Right lung (tissue), 5 donors: Measurements from ENCODE around the gene SERBP1. TPM values are rescaled to one million over a fixed set of nuclear protein-coding genes. Genes with fewer than 3 reads are reported as not detected.
"Not testable (repeated sequence)": the region's sequence is repeated elsewhere in the genome, so short reads cannot be mapped to it uniquely, and the experiment has no call there.

Experiments used
- DNase-seq, 2 donors: peaks; one replicate each; pipeline ENCODE4 v3.0.0-alpha.2; 2013
- polyA plus RNA-seq, 5 donors: library from polyadenylated mRNA; unstranded; fragments of 120-200 nt; gene quantifications; one replicate each; pipeline versions ENCODE4 v1.2.1 to v1.2.3, GENCODE V29; 2013; ENCODE audit warnings: inconsistent platforms in 1 of 5, low replicate concordance in 1 of 5; ENCODE audit not compliant: insufficient read length in 5 of 5, insufficient read depth in 1 of 5

SERBP1 gene
- polyA plus RNA-seq, 5 donors, result 300 to 355 (median 332) TPM

DNA sequence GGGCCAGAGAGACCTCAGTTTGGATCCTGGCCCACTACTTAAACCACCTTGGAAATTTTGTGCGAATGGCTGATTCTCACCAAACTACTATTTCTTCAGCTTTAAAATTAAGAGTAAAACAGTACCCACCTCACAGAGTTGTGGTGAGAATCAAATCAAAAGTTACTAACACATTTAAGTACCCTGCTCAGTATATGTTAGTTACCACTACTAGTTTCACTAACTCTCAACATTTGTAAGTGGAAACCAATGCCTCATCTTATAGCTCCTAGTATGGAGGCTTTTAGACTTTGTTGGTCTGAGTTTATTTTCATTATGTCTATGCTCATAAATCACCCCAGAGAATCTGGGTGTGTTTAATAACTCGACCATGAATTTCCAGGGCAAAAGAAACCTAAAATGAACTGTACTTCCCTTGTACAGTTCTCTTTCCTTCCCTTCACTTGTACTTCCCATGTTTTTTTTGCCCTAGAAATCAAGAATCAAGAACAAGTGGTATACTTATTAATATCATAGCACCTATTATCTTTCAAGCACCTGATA lies 11.6 kb upstream of the SERBP1 start:
- DNase-seq, result no peak

DNA sequence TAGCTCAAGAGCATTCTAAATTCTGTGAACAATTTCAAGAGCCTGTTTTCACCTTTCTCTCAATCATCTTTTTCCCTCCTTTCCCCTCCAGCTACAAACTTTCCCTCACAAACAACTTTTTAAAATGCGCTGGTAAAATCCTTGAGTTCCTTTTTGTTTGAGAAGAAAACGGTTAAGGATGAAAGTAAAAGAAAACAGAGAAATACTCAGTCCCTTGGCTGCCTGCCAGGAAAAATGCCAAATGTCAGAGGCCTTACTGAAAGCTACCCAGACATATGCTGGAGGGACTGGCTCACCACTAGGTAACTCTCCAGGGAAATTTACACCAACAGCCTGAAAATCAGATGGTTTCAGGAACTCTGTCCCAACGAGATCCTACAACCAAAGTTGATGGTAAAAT lies 11.0 kb upstream of the SERBP1 start:
- no peak for DNase-seq

DNA sequence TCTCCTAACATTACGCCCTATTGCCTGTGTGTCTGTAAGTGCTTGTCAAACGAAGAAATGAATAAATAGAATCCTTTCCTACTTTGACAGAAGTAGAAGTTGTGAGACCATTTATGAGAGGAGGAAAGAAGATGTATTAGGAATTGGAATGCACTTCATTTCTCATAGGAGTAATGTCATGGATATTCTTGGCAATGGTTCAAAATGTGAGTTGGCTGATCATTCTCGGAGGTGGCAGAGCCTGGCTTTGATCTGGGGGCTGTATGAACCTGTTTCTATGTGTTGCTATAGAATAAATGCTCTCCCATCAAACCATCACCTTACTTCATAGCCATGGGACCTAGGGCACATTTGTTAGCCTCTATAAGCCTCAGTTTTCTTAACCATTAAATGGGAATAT lies 10.1 kb upstream of the SERBP1 start:
- no peak for DNase-seq

DNA sequence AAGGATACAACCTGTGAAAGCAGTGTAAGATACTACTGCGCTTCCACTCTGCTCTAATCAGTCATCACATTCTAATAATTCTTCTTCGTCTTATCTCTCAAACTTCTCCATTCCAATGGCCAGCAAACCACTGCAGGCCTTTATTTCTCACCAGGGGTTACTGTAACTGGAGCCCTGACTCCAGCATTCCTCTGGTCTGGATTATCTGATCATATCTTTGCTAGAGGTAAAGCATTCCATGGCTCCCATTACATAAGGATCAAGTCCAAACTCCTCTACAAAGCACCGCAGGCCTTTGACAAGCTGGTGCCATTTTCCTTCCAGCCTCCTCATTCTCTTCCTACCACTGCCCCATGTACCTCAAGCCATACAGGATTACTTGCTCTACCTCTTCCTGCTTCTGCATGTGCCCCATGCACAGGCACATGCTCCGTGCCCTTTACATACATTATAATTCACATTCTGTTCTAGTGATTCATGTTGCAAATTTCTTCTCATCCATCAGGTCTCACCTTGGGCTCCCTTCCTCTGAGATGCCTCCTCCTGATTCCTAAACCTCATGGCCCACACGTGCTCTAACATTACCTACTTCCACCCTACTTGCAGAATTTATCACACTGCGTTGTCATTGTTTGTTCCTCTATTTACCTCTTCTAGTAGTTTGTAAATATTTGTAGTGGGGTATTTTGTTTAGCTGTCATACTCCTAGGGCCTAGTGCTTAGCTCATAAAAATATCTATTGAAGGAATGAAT lies 9.3 kb upstream of the SERBP1 start:
- DNase-seq, result no peak

DNA sequence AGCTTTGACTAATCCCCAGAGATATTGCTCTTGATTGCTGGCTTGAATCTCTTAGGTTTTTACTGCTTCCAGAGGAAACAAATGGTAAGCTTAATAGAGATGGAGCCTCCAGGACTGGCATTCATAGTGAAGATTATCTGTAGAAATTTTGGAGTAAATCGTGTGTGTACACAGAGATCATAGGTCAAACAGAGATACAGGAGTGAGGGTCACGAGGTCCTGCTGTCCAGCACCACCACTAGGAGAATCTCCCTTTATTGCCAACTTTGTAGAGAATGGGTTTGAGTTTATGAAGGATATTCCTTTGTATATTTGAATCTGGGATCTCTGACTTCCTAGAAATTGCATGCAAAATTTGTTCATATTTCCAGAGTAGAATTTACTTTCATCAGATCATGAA lies 7.8 kb upstream of the SERBP1 start:
- DNase-seq, result no peak

DNA sequence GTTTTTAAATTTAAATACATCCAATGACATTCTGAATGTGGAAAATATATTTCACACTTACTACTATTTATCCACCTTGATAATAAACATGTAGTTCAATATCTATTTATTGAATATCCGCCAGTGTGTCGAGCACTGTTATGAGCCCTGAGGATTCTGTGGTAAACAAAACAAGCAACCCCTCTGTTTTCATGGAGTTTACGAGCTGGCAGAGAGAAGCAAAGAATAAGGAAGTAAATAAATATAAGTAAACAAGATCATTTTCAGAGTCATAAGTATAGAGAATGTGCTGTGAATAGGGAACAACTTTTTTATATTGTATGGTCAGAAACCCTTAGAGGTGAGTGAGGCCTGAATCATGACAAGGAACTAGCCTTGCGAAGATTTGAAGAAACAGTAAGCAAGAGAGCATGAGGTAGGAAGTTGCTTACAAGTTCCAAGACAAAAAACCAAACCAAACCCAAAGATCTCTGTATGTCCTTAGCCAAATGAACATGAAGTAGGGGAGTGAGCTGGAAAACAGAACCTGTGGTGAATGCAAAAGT lies 6.4 kb upstream of the SERBP1 start:
- DNase-seq, result no peak

DNA sequence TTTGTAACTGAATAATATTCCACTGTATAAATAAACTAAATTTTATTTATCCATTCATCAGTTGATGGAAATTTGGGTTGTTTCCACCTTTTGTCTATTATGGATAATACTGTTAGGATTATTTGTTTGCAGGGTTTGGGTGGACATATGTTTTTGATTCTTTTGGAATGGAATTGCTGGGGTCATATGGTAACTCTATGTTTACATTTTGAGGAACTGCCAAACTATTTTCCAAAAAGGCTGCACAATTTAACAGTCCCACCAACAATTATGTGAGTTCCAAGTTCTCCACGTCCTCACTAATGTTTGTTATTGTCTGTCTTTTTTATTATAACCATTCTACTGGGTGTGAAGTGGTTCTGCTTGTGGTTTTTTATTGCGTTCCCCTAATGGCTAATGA lies 4.3 kb upstream of the SERBP1 start:
- no peak for DNase-seq

DNA sequence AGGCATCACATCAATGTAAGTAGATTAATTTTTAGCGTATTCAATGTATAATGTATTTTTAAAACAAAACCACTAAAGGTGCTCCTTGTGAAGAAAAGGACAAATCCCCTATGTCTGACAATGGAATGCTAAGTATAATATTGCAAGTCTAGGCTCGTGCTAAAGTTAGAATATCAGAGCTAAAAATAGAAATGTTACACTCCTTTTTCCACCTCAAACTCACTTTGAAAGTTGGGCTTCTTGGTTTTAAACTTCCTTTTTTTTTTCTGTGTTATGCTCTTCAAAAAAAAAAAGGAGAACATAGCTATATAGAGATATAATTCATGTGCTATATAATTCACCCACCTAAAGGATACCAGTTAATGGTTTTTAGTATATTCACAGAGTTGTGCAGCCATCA lies 3.6 kb upstream of the SERBP1 start:
- DNase-seq, result no peak

DNA sequence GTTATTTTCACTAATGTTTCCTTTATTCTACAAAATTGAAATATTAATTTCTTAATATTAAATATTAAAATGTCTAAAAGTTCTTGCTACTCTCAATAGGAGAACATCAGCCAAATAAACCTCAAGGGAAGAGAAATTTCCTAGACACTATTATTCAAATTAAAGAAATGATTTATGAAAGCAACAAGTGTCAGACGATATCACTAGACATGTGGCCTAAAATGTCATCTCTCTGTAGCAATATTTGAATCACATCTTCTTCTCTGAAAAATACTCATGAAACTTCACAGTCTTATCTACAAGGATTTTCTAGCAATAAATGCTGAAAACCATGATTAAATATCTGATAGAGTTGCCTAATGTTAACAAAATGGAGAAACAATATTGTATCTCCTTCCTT lies 2.5 kb upstream of the SERBP1 start:
- DNase-seq, result no peak

DNA sequence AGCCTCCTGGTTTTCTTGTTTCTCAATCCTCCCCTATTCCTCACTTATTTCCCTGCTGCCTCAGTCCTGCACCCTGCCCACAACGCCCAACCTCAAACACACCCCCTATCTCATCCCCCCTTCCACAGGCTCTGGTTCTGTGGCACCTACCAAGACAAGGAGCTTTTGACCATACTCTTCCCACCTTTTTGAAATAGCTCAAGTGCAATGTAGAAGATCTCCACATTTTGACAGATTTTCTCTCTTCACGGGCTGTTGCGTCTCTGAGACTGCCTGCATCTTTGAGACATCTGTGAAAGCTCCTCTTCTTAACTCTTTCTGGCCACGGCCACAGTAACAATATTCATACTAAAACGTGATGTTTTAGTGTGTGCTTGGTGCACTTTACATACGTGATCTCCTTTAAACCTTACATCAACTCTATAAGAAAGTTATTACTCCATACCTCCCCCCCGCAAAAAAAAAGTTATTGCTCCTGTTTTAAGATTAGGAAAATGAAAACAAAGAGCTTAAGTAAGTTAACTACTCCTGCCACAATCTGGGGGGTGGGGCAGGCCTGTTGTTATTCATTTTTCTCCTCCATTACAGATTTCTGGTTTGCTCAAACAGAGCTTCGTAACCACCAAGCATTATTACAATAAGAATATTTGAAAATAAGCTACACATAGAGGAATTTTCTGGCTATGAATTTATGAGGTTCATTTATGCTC lies 1.8 kb upstream of the SERBP1 start:
- DNase-seq, result no peak

DNA sequence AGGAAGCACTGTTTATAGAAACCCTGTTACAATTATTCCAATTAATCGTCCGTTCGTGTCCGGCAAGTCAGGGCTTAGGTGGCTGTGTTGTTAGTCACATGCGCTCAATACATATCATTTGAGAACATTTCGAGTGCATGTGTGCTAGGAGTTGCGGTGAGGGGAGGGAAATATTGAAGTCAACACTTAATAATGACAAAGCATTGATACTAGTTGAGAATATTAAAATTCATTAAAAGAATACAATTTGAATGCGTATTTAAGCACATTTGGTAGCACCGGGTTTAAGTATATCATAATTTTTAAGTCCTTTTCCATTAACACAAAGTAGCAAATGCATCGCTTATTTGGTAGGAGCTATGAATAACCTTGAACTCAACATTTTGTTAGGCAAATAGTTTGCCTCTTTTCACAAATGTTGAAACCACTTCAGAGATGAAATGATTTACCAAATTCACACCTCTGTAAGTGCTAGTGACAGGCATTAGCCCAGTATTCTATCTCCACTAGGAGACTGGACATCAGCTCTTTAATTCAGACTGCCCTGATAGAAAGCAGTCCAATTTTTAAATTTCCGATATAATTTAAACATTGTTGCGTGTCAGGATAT lies 1.1 kb upstream of the SERBP1 start:
- no peak for DNase-seq

DNA sequence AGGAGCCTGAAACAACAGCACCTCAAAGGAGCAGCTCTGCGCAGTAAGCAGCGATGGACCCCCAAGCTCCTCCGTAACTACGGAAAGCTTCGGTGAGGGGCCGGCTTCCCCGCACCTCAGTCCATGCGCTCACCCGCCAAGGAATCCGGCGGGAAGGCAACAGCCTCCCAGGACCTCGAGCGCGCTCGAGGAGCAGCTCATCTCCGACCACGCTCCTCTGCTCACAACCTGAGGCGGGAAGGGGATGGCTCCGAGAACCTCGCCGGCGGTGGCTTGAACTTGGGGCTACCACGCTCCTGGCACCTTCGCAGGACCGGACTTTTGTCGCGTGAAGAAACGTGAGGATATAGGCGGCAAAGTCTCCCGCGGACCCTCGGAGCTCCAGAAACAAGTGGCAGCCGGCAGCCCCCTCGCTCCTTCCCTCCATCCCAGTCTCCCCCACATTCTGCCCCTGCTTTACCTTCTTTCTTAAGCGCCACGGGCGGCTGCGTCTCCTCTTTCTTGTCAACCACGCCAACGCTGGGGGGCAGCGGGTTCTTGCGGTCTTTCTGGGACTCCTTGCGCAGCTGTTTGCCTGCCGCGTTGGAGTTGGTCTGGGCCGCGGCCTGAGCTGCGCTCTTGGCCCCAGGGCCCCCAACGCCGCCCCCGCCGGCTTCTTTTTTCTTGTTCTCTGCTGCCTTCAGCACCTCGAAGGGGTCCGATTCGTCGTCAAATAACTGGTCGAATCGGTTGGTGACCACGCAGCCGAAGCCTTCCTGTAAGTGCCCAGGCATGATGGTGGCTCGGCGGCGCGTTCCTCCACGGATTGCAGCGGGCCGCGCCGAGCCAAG lies 459 bp downstream of the SERBP1 start:
- DNase-seq, result no peak

DNA sequence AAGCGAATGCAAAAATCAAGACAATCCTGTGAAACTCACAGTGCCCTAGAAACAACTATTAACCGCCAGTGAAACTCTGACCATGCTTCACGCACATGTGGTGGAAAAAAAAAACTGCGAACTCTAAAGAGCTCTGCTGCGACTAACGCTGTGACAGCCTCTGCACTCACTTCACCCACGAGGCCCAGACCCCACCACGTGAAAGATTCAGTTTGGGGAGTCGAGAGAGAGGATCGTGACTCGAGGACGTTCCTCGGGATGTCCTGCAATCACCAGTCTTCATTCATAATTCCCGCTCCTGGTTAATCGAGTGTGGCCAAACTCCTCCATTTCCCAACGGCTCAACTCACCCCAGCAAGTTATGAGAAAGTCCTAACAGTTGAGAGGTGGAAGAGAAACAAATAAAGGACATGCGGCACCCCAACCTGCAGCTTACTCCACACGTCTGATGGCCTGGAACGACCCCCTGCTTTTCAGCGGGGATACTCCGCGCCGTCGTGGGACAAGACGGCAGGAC lies 1.1 kb downstream of the SERBP1 start:
- no peak for DNase-seq

DNA sequence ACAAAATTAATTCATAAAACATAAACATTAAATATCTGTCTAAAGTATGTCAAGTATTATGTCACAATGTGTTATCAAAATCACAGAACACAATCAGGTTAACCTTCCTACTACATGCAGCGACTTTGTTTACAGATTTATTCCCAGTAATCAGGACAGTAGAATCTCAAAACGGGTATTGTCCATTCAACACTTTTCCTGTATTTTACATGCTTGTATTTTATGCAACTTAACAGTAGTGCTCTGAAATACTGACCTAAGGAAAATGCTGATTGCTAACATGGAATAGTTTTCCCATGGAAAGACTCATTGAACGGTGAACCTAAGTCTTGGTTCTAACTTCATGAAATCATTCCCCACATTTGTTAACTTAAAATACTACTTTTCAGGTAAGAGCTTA lies 2.3 kb downstream of the SERBP1 start:
- no peak for DNase-seq

DNA sequence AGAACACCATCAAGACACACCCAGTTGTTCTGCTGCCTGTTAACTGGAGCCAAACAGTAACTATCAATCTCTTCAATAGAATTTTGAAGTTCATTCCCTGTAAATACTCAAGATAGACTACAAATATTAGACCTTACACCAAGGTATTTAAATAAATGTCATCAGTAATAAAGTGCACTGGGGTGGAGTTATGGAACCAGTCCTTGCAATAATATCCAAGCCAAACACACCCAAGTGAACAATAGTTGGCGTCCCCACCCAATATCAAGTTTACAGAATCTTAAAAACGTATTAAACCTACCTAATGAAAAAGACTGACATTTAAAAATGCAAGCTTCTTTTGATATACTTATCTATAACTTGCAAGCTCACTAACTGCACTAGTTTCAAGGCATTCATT lies 2.7 kb downstream of the SERBP1 start:
- DNase-seq, result no peak

DNA sequence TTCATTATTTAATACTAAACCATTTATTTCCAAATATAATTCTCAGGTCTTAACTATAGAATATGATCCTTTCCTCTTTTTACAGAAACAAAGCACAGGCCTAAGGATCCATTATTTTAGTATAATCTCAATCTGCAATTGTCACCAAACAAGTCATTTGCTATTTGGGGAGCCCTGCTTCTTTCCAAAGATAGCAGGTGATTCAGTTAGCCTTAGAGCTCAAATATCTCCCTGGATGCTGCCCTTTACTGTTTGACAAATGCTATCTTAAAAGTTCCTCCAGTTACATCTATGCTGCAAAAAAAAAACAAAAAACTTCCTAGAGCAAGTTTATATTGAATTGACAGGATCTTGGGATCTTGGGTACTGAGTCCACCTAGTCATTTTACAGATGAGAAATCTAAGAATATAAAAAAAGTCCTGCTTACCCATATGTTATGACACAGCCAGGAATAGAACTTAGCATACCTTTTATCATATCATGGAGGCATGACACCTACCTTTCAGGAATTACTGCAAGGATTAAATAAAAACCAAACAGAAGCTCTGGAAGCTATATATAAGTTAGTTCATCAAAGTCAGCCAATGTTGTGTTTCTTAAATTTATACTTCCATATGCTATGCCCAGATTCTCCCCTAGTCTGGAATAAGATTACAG lies 9.2 kb downstream of the SERBP1 start:
- no peak for DNase-seq

DNA sequence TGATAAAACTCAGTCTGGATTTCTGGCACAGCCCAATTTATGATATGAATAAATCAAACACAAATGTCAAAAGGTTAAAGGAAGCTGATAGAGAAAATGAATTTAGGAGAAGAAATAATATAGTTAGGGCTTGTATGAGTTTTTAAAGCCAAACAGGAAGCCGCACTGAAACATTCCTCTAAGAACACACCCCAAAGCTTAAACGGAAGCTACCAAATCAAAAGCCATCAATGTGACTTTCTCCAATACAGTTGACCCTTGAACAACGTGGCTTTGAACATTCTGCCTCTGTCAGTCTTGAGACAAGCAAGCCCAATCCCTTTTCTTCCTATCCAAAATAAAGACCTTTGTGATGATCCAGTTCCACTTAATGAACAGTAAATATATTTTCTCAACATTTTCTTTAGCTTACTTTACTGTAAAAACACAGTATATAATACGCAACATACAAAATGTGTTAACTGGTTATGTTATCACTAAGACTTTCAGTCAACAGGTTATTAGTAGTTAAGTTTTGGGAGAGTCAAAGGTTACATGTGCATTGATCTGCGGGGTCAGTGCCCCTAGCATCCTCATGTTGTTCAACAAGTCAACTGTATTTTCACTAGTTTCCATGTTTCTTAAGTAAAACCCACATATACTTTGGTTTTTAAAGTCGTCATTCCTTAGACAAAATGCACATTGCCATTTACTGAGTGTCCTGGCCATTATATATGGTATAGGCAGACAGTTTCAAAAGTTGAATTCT lies 11.2 kb downstream of the SERBP1 start:
- no peak for DNase-seq

DNA sequence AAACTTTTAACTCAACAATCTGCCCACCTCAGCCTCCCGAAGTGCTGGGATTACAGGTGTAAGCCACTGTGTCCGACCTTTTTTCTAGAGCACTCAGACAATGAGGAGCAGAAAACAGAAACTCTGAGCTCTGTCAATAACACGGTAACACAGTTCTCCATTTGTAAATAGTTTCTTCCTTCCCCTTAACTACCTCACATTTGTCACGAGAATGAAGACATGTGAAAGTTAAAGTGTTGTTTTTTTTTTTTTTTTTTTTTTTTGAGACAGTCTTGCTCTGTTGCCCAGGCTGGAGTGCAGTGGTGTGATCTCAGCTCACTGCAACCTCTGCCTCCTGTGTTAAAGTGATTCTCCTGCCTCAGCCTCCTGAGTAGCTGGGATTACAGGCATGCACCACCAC lies 12.5 kb downstream of the SERBP1 start:
- DNase-seq, result not testable (repeated sequence)

DNA sequence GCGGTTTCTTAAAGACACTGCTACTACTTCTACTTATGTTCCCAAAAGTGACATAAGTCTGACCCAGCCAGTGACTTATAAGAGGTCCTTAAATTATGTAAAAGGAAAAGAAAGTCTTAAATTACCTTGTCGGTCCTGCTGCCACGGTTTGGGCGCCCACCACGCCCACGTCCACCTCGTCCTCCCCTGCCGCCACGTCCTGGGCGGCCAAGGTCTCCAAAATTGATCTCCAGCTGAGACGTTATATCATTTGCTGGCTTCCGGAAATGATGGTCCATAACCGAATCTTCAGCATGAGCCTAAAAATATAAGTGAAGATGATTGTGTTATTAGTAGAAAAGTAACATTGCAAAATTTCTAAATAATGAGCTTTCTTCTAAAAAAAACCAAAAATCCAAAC lies 15.2 kb downstream of the SERBP1 start:
- no peak for DNase-seq

DNA sequence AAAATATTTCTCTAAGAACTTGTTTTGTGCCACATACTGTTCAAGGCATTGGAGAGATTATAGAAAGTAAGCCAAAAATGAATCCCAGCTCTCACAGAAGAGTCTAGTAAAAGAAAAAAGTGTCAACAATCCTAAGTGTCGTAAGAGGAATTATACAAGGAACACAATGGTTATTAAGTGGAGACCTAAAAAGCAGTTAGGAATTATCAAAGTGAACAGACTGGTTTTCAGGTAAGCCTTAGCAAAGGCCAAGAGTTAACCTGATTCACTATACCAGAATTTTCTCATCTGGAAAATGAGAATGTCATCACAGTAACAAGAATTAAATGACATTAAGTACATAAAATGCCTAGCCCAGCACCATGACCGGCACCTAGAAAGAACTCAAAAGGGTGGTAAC lies 15.6 kb downstream of the SERBP1 start:
- DNase-seq, result no peak
